BJ (cell line): Measurements from ENCODE around the gene TMEM86B. TPM values are rescaled to one million over a fixed set of nuclear protein-coding genes. Genes with fewer than 3 reads are reported as not detected.

Experiments
- CTCF ChIA-PET: fragments of 350-600 bp; formaldehyde crosslinking; extraction: SDS; loops from one replicate; lab custom pipeline; 2021; ENCODE audit warnings: antibody characterized with exemption, inconsistent platforms; lab: Yijun Ruan, JAX
- POLR2A ChIA-PET: fragments of 300-600 bp; sonication (Branson Sonifier 250); formaldehyde crosslinking; extraction: SDS; loops from one replicate; lab custom pipeline; 2021; ENCODE audit warnings: antibody characterized with exemption; lab: Charles Lee
- DNase-seq: peaks from one replicate; pipeline ENCODE4 v3.0.0-alpha.2; 2011; ENCODE audit warnings: low read depth
- H3K27me3 ChIP-seq: 2 replicates; pipeline ENCODE4 v1.6.0; 2011; ENCODE audit warnings: low read length; ENCODE audit not compliant: control insufficient read depth, insufficient read depth
- H3K36me3 ChIP-seq: 2 replicates; pipeline ENCODE4 v1.5.1; 2011; ENCODE audit warnings: low read length; ENCODE audit not compliant: control insufficient read depth, insufficient read depth
- H3K4me3 ChIP-seq: 2 replicates; pipeline ENCODE4 v1.5.1; 2011; ENCODE audit warnings: low read depth, mild to moderate bottlenecking, control low read depth, low read length
- CTCF ChIP-seq: IDR thresholded peaks from 2 replicates; pipeline ENCODE4 v1.5.1; 2011; ENCODE audit warnings: low read depth, mild to moderate bottlenecking, control low read depth, inconsistent platforms, low read length, moderate library complexity; ENCODE audit not compliant: insufficient read depth
- polyA plus RNA-seq: library from polyadenylated mRNA; depleted of rRNA; stranded (reverse); fragments of >200 nt; gene quantifications from 2 replicates; pipeline ENCODE4 v1.2.3, GENCODE V29; 2011

TMEM86B gene
- polyA plus RNA-seq, 1 experiment, result 1.5 TPM

- no peak for DNase-seq
- Histone ChIP-seq H3K36me3 (peaks cover 4% of the 10 kb centered on the region), H3K27me3 (no peaks in the 10 kb centered on the region), H3K4me3 (no peak overlapping the region)
- TF ChIP-seq CTCF, result no peak
- ChIA-PET CTCF (interaction anchor here (1.2 to 1.3 kb wide), 2 partner anchors 10 to 14 kb away, joined by 3 to 4 read pairs; no protein-coding TSS in a partner anchor), POLR2A (no interaction called here)
These were observed 25.5 kb upstream of the TMEM86B start for GRCh38 chr19:55253842-55254624.

- no peak for DNase-seq
- peaks cover 4% of the 10 kb centered on the region for H3K36me3 ChIP-seq
- no peaks in the 10 kb centered on the region for H3K27me3 ChIP-seq
- ChIA-PET POLR2A (no interaction called here), CTCF (interaction anchor here (1.3 kb wide), 1 partner anchor 9 kb away, joined by 4 read pairs; no protein-coding TSS in a partner anchor)
- no peak for TF ChIP-seq CTCF
- H3K4me3 ChIP-seq, result no peak overlapping the region
These were observed 24.4 kb upstream of the TMEM86B start for GRCh38 chr19:55252760-55253663.

GRCh38 chr19:55251341-55252081 lies 22.9 kb upstream of the TMEM86B start:
- no peak for TF ChIP-seq CTCF
- no peak overlapping the region for H3K4me3 ChIP-seq
- ChIA-PET POLR2A (no interaction called here), CTCF (interaction anchor here (1.1 kb wide), 2 partner anchors 10 to 103 kb away, joined by 3 to 4 read pairs; partner anchors contain the start of gene TNNT1)
- no peak for DNase-seq
- no peaks in the 10 kb centered on the region for H3K27me3 ChIP-seq
- H3K36me3 ChIP-seq, result peaks cover 9% of the 10 kb centered on the region

- Histone ChIP-seq H3K4me3 (no peak overlapping the region), H3K27me3 (no peaks in the 10 kb centered on the region), H3K36me3 (peaks cover 12% of the 10 kb centered on the region)
- no peak for DNase-seq
- ChIA-PET CTCF (interaction anchor here (0.5 to 1.1 kb wide), 2 partner anchors 9 to 102 kb away, joined by 3 read pairs; partner anchors contain the start of gene TNNT1), POLR2A (no interaction called here)
- TF ChIP-seq CTCF, result no peak
These were observed 21.9 kb upstream of the TMEM86B start for GRCh38 chr19:55250262-55251036.
